Thyroid gland (tissue), 4 donors: ENCODE measurements around the gene ETS1.

Source experiments
- CTCF ChIP-seq, 6 experiments: fragments of 200-600 bp in 3 of 6; fragments of 450-650 bp in 3 of 6; sonication (generic) in 3 of 6; IDR thresholded peaks; one replicate each; pipeline ENCODE4 v1.5.1; 2016 to 2019; ENCODE audit warnings: antibody characterized with exemption in 6 of 6, mild to moderate bottlenecking in 2 of 6, inconsistent platforms in 1 of 6, moderate library complexity in 1 of 6
- POLR2A ChIP-seq, 2 donors: fragments of 450-650 bp; IDR thresholded peaks; one replicate each; pipeline ENCODE4 v1.6.1; 2017; ENCODE audit warnings: antibody characterized with exemption in 2 of 2, mild to moderate bottlenecking in 2 of 2, moderate library complexity in 1 of 2

GRCh38 chr11:128604723-128605122, 17.4 kb upstream of the ETS1 start:
- no peak for TF ChIP-seq POLR2A (IDR thresholded peaks at IDR 0.05)
- no peak for TF ChIP-seq CTCF (IDR thresholded peaks at IDR 0.05)
